ENCODE data around the gene SLC44A2. TPM values are rescaled to one million over a fixed set of nuclear protein-coding genes. Genes with fewer than 3 reads are reported as not detected.
A peak's percentile ranks its signal among the peaks of the same experiment; 100 is the strongest.

Gene SLC44A2
- polyA plus RNA-seq, 1 experiment: 114 TPM

DNA sequence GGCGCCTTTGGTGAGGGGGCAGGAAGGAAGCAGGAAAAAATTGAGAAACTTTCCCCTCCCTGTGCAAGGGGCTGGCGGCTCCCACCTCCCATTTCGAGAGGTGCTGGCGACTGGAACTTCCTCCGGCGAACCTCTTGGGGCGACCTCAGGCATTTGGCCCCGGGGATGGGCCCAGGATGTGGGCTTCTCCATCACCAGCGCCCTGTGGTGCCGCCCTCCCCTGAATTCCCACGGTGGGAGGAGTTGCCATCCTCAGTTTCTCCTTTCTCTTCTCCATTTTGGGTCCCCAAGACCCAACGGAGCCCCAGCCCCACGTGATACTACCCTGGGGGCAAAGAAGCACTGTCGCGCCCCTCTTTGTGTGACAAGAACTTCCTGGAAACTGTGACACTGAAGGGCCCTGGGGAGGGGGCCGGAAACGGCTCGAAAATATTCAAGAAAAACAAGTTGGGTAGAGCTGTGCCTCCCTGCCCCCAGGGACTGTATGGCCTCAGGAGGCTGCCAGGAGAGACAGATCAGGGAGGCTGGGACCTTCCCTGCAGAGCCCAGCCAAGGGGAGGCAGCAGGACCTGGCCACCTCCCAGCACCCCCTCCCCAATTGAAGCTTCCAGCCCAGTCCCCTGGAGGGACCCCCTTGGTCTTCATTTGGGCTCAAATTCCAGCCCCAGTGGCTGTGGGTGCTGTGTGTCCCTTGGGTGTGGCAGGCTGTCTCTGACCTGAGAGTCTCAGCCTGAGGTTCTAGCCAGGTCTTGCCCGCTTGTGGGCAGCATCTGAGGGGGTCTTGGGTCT lies 22.1 kb upstream of the SLC44A2 start:
- H3K36me3 ChIP-seq (ENCODE audit: control insufficient read depth, insufficient read depth, low read length): no peaks in the 10 kb centered on the region
- POLR2A ChIA-PET: no interaction called here
- CTCF ChIA-PET: interaction anchor here (1.5 to 2.2 kb wide), 4 partner anchors 22 to 42 kb away, joined by 4 to 7 read pairs (median 6); no protein-coding TSS in a partner anchor
- no peak for DNase-seq (ENCODE audit: low read depth)
- H3K4me3 ChIP-seq (ENCODE audit: low read depth, low read length): peak overlapping the region; percentile 100
- no peaks in the 10 kb centered on the region for H3K27me3 ChIP-seq (ENCODE audit: control insufficient read depth, insufficient read depth, low read length)
- TF ChIP-seq, protein P1, sequence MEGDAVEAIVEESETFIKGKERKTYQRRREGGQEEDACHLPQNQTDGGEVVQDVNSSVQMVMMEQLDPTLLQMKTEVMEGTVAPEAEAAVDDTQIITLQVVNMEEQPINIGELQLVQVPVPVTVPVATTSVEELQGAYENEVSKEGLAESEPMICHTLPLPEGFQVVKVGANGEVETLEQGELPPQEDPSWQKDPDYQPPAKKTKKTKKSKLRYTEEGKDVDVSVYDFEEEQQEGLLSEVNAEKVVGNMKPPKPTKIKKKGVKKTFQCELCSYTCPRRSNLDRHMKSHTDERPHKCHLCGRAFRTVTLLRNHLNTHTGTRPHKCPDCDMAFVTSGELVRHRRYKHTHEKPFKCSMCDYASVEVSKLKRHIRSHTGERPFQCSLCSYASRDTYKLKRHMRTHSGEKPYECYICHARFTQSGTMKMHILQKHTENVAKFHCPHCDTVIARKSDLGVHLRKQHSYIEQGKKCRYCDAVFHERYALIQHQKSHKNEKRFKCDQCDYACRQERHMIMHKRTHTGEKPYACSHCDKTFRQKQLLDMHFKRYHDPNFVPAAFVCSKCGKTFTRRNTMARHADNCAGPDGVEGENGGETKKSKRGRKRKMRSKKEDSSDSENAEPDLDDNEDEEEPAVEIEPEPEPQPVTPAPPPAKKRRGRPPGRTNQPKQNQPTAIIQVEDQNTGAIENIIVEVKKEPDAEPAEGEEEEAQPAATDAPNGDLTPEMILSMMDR (IDR thresholded peaks at IDR 0.05; ENCODE audit: insufficient read depth, low read depth, low read length): no peak

DNA sequence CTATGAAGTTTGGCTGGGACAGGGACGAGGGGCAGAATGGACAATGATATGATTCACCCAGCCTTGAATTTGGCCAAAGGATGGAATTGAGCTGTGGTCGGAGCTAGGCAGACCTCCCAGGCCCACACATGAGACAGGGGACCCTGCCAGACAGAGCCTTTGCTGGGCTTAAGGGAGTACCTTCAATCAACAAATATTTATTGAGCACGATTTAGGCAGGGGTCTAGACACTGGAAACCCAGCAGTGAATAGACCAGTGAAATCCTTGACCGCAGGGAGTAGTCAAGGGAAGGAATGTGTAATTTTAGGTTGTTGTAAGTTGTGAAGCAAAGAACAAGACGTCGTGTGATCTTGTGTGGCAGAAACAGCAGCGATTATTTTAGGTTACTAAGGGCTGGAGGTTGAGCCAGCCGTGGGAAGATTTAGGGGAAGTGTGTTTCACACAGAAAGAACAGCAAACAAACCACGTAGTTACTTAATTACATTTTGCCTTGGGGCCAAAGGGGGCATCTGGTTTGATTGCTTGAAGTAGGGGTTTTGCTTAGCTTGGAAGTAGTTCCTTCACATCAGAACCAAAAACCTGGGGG lies 21.4 kb upstream of the SLC44A2 start:
- no peak for DNase-seq (ENCODE audit: low read depth)
- ChIA-PET CTCF (interaction anchor here (0.6 to 1.8 kb wide), 3 partner anchors 23 to 79 kb away, joined by 3 to 5 read pairs (median 4); no protein-coding TSS in a partner anchor), POLR2A (no interaction called here)

DNA sequence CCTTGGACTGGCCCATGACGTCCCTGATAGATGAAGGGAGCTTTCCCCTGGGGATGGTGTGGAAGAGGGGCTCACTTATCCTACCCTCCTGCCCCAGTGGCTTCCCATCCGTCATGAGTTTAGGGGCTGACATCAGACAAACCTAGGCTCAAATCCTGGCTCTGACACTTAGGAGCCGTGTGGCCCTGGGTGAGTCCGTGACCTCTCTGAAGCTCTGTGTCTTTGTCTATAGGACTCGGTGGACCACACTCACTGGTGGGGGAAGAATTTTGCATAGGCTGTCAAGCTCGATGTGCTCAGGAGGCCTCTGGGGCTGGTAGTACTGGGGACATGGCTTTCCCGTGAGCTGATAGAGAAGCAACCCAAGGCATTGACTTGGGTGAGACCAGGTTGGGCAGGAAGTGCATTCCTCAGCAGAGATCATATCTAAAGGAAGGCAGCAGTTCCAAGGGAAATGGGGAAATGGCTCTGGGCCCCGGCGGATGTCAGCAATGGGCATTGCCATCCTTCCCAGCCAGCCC lies 20.8 kb upstream of the SLC44A2 start:
- CTCF ChIA-PET: interaction anchor here (0.6 to 1.8 kb wide), 3 partner anchors 23 to 79 kb away, joined by 3 to 5 read pairs (median 4); no protein-coding TSS in a partner anchor
- DNase-seq (ENCODE audit: low read depth): no peak
- no peak overlapping the region for H3K4me3 ChIP-seq (ENCODE audit: low read depth, low read length)

More for the DNA sequence above, 21.4 kb upstream of the SLC44A2 start:
- TF ChIP-seq, protein P1 (IDR thresholded peaks at IDR 0.05; ENCODE audit: insufficient read depth, low read depth, low read length): no peak
- Histone ChIP-seq H3K36me3 (ENCODE audit: control insufficient read depth, insufficient read depth, low read length) (no peaks in the 10 kb centered on the region), H3K27me3 (ENCODE audit: control insufficient read depth, insufficient read depth, low read length) (no peaks in the 10 kb centered on the region), H3K4me3 (ENCODE audit: low read depth, low read length) (peak overlapping the region; percentile 100; the same call in 1 of the 2 replicates)

DNA sequence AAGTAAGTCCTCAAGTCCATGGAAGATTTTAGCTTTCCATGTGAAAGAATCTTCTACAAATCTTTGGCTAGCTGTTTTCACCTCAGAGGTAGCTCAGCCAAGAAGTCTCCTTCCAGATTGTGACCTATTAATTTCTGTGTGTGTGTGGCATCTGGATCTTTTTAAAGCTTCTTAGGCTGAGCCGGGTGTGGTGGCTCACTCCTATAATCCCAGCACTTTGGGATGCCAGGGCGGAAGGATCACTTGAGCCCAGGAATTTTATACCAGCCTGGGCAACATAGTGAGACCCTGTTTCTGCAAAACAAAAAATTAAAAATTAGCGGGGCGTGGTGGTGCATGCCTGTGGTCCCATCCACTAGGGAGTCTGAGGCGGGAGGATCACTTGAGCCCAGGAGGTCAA lies 13.4 kb upstream of the SLC44A2 start:
- no peaks in the 10 kb centered on the region for H3K27me3 ChIP-seq (ENCODE audit: control insufficient read depth, insufficient read depth, low read length)
- no peak overlapping the region for H3K4me3 ChIP-seq (ENCODE audit: low read depth, low read length)
- CTCF ChIA-PET: interaction anchor here (0.7 to 1.3 kb wide), 3 partner anchors 15 to 32 kb away, joined by 3 to 4 read pairs (median 4); no protein-coding TSS in a partner anchor
- POLR2A ChIA-PET: no interaction called here
- TF ChIP-seq, protein P1 (IDR thresholded peaks at IDR 0.05; ENCODE audit: insufficient read depth, low read depth, low read length): no peak
- H3K36me3 ChIP-seq (ENCODE audit: control insufficient read depth, insufficient read depth, low read length): no peaks in the 10 kb centered on the region; the same call in 1 of the 2 replicates
- no peak for DNase-seq (ENCODE audit: low read depth)

More for the DNA sequence above, 20.8 kb upstream of the SLC44A2 start:
- H3K27me3 ChIP-seq (ENCODE audit: control insufficient read depth, insufficient read depth, low read length): no peaks in the 10 kb centered on the region
- POLR2A ChIA-PET: no interaction called here
- TF ChIP-seq, protein P1 (IDR thresholded peaks at IDR 0.05; ENCODE audit: insufficient read depth, low read depth, low read length): no peak
- H3K36me3 ChIP-seq (ENCODE audit: control insufficient read depth, insufficient read depth, low read length): no peaks in the 10 kb centered on the region
